Tibial artery (tissue), 4 donors: Measurements from ENCODE around the gene CCNY.

Experiments
- DNase-seq, 2 donors: peaks; one replicate each; pipeline ENCODE4 v3.0.0-alpha.2; 2019
- H3K27ac ChIP-seq, 2 donors: fragments of 200-600 bp; sonication (generic) in 1 of 2; 1 replicate in 1 of 2; 2 replicates in 1 of 2; pipeline ENCODE4 v1.5.1; 2018 to 2019; ENCODE audit warnings: mild to moderate bottlenecking in 1 of 2
- H3K27me3 ChIP-seq, 2 donors: fragments of 200-600 bp; sonication (generic) in 1 of 2; one replicate each; pipeline versions ENCODE4 v1.5.1 to v1.6.0; 2016 to 2019
- H3K36me3 ChIP-seq, 3 donors: fragments of 200-600 bp; sonication (generic) in 2 of 3; one replicate each; pipeline ENCODE4 v1.5.1; 2016 to 2019; ENCODE audit warnings: mild to moderate bottlenecking in 2 of 3
- H3K4me1 ChIP-seq, 4 donors: fragments of 200-600 bp; sonication (generic) in 2 of 4; 1 replicate in 3 of 4; 2 replicates in 1 of 4; pipeline ENCODE4 v1.5.1; 2016 to 2019
- H3K4me3 ChIP-seq, 2 donors: fragments of 200-600 bp; sonication (generic) in 1 of 2; 1 replicate in 1 of 2; 2 replicates in 1 of 2; pipeline ENCODE4 v1.5.1; 2018 to 2019; ENCODE audit warnings: mild to moderate bottlenecking in 2 of 2
- H3K9me3 ChIP-seq, 3 donors: fragments of 200-600 bp; sonication (generic) in 1 of 3; one replicate each; pipeline ENCODE4 v1.5.1; 2016 to 2019
- CTCF ChIP-seq, 2 experiments: fragments of 200-600 bp in 1 of 2; fragments of 450-650 bp in 1 of 2; IDR thresholded peaks; one replicate each; pipeline ENCODE4 v1.5.1; 2017 to 2019; ENCODE audit warnings: antibody characterized with exemption in 2 of 2, mild to moderate bottlenecking in 1 of 2, moderate library complexity in 1 of 2
- intact Hi-C: fragments of 100-400 bp; cut with DNase I; formaldehyde crosslinking; loops from one replicate; pipeline ENCODE4 v1.15.0; 2023; ENCODE audit warnings: low total_unique reads

Gene CCNY

GRCh38 chr10:35546824-35547225 is 210.5 kb downstream of the CCNY start:
- TF ChIP-seq CTCF (IDR thresholded peaks at IDR 0.05): no peak
- Histone ChIP-seq H3K27ac (no peak overlapping the region), H3K4me1 (peaks cover 0 to 19% (median 7%) of the 10 kb centered on the region in 4 donors), H3K9me3 (no peaks in the 10 kb centered on the region), H3K27me3 (no peaks in the 10 kb centered on the region), H3K36me3 (peaks cover 7 to 17% (median 13%) of the 10 kb centered on the region in 3 donors), H3K4me3 (no peak overlapping the region)
- intact Hi-C loops: no loop called here
- no peak for DNase-seq

GRCh38 chr10:35552650-35553342 is 216.5 kb downstream of the CCNY start:
- Histone ChIP-seq H3K4me3 (no peak overlapping the region), H3K4me1 (no peaks in the 10 kb centered on the region), H3K27me3 (no peaks in the 10 kb centered on the region), H3K9me3 (no peaks in the 10 kb centered on the region), H3K27ac (no peak overlapping the region), H3K36me3 (peaks cover 18 to 30% (median 25%) of the 10 kb centered on the region in 3 donors)
- TF ChIP-seq CTCF (IDR thresholded peaks at IDR 0.05): no peak
- no peak for DNase-seq
- intact Hi-C loops: no loop called here

- Histone ChIP-seq H3K9me3 (no peaks in the 10 kb centered on the region), H3K36me3 (peaks cover 16 to 30% (median 25%) of the 10 kb centered on the region in 3 donors), H3K4me1 (no peaks in the 10 kb centered on the region), H3K27ac (no peak overlapping the region), H3K4me3 (no peak overlapping the region), H3K27me3 (no peaks in the 10 kb centered on the region)
- intact Hi-C loops: no loop called here
- TF ChIP-seq CTCF (IDR thresholded peaks at IDR 0.05): no peak
- no peak for DNase-seq
These were observed 217.7 kb downstream of the CCNY start for GRCh38 chr10:35554036-35554435.

- intact Hi-C loops: no loop called here
- no peak for DNase-seq
- H3K36me3 ChIP-seq: peaks cover 16 to 30% (median 20%) of the 10 kb centered on the region in 3 donors
- no peaks in the 10 kb centered on the region for H3K9me3 ChIP-seq
- no peak overlapping the region for H3K27ac ChIP-seq
- H3K4me3 ChIP-seq: no peak overlapping the region
- H3K4me1 ChIP-seq: no peaks in the 10 kb centered on the region
- no peaks in the 10 kb centered on the region for H3K27me3 ChIP-seq
- no peak for TF ChIP-seq CTCF (IDR thresholded peaks at IDR 0.05)
These were observed 218.2 kb downstream of the CCNY start for GRCh38 chr10:35554461-35555056.

GRCh38 chr10:35555962-35556930 is 219.9 kb downstream of the CCNY start:
- Histone ChIP-seq H3K27me3 (no peaks in the 10 kb centered on the region), H3K27ac (no peak overlapping the region), H3K4me1 (no peaks in the 10 kb centered on the region), H3K9me3 (no peaks in the 10 kb centered on the region), H3K36me3 (peaks cover 16 to 30% (median 20%) of the 10 kb centered on the region in 3 donors), H3K4me3 (no peak overlapping the region)
- no peak for DNase-seq
- intact Hi-C loops: no loop called here
- TF ChIP-seq CTCF (IDR thresholded peaks at IDR 0.05): no peak
